ENCODE measurements around the gene GULP1. TPM values are rescaled to one million over a fixed set of nuclear protein-coding genes. Genes with fewer than 3 reads are reported as not detected.

GULP1 gene
- total RNA-seq, 1 donor from 2014 or later = 30.0 TPM

- no peak for TF ChIP-seq CTCF (IDR thresholded peaks at IDR 0.05; ENCODE audit: insufficient read depth, low read length, severe bottlenecking)
- FAIRE-seq = no peak
Measured at GRCh38 chr2:188285049-188285448, 6.6 kb upstream of the GULP1 start.

GRCh38 chr2:188285774-188286173, 5.9 kb upstream of the GULP1 start:
- Histone ChIP-seq H3K36me3 (ENCODE audit: control insufficient read depth, insufficient read depth, low read length) (no peaks in the 10 kb centered on the region), H3K27me3 (ENCODE audit: control insufficient read depth, insufficient read depth, low read length) (no peaks in the 10 kb centered on the region), H3K4me3 (ENCODE audit: low read depth, low read length) (no peak overlapping the region)
- no peak for FAIRE-seq
- TF ChIP-seq CTCF (IDR thresholded peaks at IDR 0.05; ENCODE audit: insufficient read depth, low read length, severe bottlenecking) = no peak
- no peak for DNase-seq (ENCODE audit: low read depth)

More at GRCh38 chr2:188285049-188285448, 6.6 kb upstream of the GULP1 start:
- no peak overlapping the region for H3K4me3 ChIP-seq (ENCODE audit: low read depth, low read length)
- H3K36me3 ChIP-seq (ENCODE audit: control insufficient read depth, insufficient read depth, low read length) = no peaks in the 10 kb centered on the region
- H3K27me3 ChIP-seq (ENCODE audit: control insufficient read depth, insufficient read depth, low read length) = no peaks in the 10 kb centered on the region
- DNase-seq (ENCODE audit: low read depth) = no peak

GRCh38 chr2:188291142-188291616, 495 bp upstream of the GULP1 start:
- no peak for FAIRE-seq
- no peak for TF ChIP-seq CTCF (IDR thresholded peaks at IDR 0.05; ENCODE audit: insufficient read depth, low read length, severe bottlenecking)
- Histone ChIP-seq H3K27me3 (ENCODE audit: control insufficient read depth, insufficient read depth, low read length) (no peaks in the 10 kb centered on the region), H3K36me3 (ENCODE audit: control insufficient read depth, insufficient read depth, low read length) (no peaks in the 10 kb centered on the region), H3K4me3 (ENCODE audit: low read depth, low read length) (peak overlapping the region; percentile 67)
- no peak for DNase-seq (ENCODE audit: low read depth)

GRCh38 chr2:188292348-188293239, 920 bp downstream of the GULP1 start:
- Histone ChIP-seq H3K27me3 (ENCODE audit: control insufficient read depth, insufficient read depth, low read length) (no peaks in the 10 kb centered on the region), H3K36me3 (ENCODE audit: control insufficient read depth, insufficient read depth, low read length) (no peaks in the 10 kb centered on the region), H3K4me3 (ENCODE audit: low read depth, low read length) (peak overlapping the region; percentile 67)
- peak; percentile 54 for DNase-seq (ENCODE audit: low read depth)
- no peak for TF ChIP-seq CTCF (IDR thresholded peaks at IDR 0.05; ENCODE audit: insufficient read depth, low read length, severe bottlenecking)
- FAIRE-seq = no peak

- DNase-seq (ENCODE audit: low read depth) (peak; percentile 25), FAIRE-seq (no peak)
- Histone ChIP-seq H3K4me3 (ENCODE audit: low read depth, low read length) (peak overlapping the region; percentile 67), H3K27me3 (ENCODE audit: control insufficient read depth, insufficient read depth, low read length) (no peaks in the 10 kb centered on the region), H3K36me3 (ENCODE audit: control insufficient read depth, insufficient read depth, low read length) (no peaks in the 10 kb centered on the region)
- TF ChIP-seq CTCF (IDR thresholded peaks at IDR 0.05; ENCODE audit: insufficient read depth, low read length, severe bottlenecking) = no peak
Measured at GRCh38 chr2:188293601-188294351, 2.1 kb downstream of the GULP1 start.
